GM18868 (cell line): Measurements from ENCODE around the gene FGF21.
"Not testable (repeated sequence)": the region's sequence is repeated elsewhere in the genome, so short reads cannot be mapped to it uniquely, and the experiment has no call there.

Source experiments
- ATAC-seq: cut with Tn5 transposase; IDR thresholded peaks from one replicate; pipeline ENCODE4 v1.9.1; 2021; ENCODE audit warnings: mild to moderate bottlenecking, moderate library complexity; ENCODE audit not compliant: unreplicated experiment

The FGF21 gene

DNA sequence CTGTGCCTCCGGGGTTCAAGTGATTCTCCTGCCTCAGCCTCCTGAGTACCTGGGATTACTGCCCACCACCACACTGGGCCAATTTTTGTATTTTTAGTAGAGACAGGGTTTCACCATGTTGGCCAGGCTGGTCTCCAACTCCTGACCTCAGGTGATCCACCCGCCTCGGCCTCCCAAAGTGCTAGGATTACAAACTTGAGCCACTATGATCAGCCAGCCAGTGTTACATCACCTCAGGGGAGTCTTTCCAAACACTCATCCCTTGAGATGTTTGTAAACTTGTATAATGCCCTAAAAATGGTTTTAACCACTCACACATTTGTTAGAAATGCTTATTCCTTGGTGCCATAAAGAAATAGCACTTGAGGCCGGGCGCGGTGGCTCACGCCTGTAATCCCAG is 31.1 kb downstream of the FGF21 start:
- not testable (repeated sequence) for ATAC-seq

- ATAC-seq = not testable (repeated sequence)
These were observed 32.0 kb downstream of the FGF21 start for GRCh38 chr19:48787331-48787730.

- no peak for ATAC-seq
These were observed 37.9 kb downstream of the FGF21 start for GRCh38 chr19:48793271-48793670.

DNA sequence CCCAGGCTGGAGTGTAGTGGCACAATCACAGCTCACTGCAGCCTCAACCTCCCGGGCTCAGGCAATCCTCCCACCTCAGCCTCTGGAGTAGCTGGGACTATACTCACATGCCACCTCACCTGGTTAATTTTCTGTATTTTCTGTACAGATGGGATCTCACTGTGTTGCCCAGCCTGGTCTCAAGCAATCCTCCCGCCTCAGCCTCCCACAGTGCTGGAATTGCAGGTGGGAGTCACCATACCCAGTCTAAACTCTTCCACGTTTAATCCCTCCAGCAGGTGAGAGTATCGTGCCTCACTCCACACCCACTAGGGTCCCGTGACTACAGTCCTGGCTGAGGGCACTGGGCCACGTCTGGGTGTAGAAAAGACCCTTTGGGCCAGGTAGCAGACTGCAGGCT is 39.0 kb downstream of the FGF21 start:
- ATAC-seq = no peak

DNA sequence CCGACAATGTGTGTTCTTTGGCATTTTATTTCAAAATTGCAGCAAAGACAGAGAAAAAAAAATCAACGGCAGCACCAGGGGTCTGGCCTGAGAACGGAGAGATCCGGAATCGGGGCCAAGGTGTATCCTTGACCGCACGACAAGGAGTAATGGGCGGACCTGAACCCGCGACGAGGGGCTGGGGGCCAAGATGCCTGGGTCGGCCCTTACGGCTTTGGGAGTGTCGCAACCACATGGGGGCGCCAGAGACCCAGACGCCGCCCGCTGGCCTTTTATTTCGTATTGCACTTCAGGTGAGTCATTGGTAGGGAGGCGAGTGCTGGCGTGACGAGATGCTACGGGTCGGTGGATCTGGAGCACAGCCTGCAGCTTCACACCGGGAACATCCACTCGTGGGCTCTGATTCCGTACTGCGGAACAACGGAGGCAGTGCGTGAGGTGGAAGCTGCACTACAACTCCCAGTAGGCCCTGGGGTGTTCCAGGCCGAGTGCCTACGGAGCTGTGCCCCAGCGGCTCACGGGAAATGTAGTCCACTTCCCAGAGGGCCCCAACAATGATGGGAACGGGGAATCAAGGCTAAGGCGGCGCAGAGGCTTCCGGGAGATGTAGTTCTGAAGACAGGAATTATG is 39.8 kb downstream of the FGF21 start:
- peak; percentile 63 for ATAC-seq

- no peak for ATAC-seq
These were observed 40.4 kb downstream of the FGF21 start for GRCh38 chr19:48795685-48796070.

GRCh38 chr19:48796298-48797083 is 41.2 kb downstream of the FGF21 start:
- ATAC-seq = no peak

DNA sequence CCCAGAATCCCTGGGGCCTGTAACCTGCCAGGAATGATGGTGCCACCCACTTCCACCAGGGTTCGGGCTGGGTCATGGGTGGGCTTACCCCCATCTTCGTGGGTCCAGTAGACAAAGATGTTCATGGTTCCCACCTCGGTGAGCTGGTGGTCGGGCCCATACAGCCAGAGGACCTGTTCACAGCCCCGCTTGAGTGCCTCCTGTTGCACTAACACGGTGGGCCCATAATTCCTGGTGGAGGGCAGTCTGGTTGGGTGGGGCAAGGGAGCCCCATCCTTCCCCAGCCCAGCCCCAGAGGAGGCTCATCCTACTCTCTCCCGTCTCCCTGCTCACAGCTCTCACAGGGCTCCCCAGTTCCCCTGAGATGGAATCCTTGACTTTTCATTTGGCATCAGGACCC is 41.8 kb downstream of the FGF21 start:
- ATAC-seq = no peak

DNA sequence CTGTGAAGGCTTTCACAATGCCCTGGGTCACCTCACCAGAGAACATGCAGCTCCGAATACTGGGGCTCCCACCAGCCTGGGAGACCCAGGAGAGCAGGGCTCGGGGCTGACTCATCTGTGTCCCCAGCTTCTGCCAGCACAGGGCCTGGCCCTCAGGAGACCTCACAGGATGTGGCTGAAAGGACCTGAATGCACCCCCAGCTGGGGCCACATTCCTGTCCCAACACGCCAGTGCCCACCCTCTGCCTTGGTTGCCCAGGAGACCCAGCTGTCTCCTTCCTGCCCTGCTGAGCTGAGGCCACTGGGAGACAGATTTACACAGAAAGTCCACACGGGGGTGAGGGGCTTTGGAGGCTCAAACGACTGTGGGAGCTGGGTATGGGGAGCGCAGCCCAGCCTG is 43.6 kb downstream of the FGF21 start:
- no peak for ATAC-seq

GRCh38 chr19:48799358-48800300 is 44.3 kb downstream of the FGF21 start:
- ATAC-seq = no peak

- no peak for ATAC-seq
These were observed 47.3 kb downstream of the FGF21 start for GRCh38 chr19:48802623-48803022.

- no peak for ATAC-seq
These were observed 49.2 kb downstream of the FGF21 start for GRCh38 chr19:48804496-48804895.

DNA sequence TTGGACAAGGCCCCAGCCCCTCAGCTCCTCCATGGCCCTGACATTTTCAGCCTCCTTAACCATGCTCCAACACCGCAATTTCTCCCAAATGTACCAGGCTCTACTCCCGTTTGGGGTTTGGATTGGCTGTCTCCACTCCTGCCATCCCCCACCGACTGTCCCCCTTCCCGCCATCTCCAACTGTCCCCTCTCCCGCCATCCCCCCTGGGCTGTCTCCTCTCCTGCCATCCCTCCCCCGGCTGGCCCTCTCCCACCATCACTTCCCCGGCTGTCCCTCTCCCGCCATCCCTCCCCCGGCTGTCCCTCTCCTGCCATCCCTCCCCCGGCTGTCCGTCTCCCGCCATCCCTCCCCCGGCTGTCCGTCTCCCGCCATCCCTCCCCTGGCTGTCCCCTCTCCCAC is 50.1 kb downstream of the FGF21 start:
- no peak for ATAC-seq

DNA sequence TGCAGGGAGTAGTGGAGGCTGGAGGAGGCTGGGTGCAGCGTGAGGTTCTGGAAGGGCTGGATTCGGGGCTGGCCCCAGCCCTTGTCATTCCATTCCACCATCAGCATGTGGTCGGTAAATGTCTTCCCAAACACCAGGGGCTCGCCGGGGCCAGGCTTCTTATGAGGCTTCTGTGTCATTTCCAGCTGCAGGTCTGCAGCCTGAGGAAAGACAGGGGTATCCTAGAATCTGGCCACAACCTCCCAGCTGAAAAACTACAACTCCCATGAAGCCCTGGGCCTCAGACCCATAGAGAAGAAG is 51.1 kb downstream of the FGF21 start:
- no peak for ATAC-seq

DNA sequence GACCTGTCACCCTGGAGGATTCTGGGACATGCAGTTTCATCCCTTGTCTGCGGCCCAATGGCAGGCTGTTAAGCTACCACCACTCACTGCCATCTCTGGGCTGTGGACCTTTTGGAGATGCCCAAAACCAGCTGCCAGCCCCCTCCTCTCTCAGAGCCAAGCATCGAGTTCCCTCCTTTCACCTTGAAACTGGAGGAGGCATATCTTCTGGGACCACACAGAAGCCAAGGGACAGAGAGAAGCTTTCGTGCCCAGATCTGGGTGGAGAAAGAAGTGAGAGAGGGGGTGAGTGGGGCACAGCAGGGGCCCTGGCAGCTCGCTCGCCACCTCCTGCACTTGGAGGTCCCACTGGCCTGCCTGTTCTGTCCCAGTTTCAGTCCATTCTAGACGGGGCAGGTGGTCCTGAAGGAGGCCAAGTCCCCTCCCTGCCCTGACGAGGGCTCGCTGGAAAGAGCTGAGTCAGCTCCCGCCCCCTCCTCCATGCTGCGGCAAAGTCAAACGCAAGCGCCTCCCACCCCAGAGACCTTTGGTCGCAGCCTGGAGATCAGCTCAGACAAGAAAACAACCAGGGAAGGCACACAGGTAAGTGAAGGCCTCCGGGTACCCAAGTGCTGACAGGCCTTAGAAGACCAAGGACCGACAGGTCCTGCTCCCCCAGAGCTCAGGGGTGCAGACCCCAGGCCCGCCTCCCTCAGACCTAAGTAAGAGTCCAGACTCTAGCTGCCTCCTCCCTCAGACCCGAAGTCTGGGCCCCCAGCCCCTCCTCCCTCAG is 51.7 kb downstream of the FGF21 start:
- ATAC-seq = no peak

GRCh38 chr19:48807590-48808308 is 52.4 kb downstream of the FGF21 start:
- no peak for ATAC-seq
